ENCODE measurements around the gene EYA3. TPM values are rescaled to one million over a fixed set of nuclear protein-coding genes. Genes with fewer than 3 reads are reported as not detected.

The EYA3 gene, protein sequence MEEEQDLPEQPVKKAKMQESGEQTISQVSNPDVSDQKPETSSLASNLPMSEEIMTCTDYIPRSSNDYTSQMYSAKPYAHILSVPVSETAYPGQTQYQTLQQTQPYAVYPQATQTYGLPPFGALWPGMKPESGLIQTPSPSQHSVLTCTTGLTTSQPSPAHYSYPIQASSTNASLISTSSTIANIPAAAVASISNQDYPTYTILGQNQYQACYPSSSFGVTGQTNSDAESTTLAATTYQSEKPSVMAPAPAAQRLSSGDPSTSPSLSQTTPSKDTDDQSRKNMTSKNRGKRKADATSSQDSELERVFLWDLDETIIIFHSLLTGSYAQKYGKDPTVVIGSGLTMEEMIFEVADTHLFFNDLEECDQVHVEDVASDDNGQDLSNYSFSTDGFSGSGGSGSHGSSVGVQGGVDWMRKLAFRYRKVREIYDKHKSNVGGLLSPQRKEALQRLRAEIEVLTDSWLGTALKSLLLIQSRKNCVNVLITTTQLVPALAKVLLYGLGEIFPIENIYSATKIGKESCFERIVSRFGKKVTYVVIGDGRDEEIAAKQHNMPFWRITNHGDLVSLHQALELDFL
- 10 to 100 TPM; 30.1 to 37.1 TPM for total RNA-seq

- Mint-ChIP-seq H3K27me3 (no peaks in the 10 kb centered on the region), H3K36me3 (ENCODE audit: low read depth) (peaks cover 1% of the 10 kb centered on the region), H3K9me3 (ENCODE audit: low read depth) (no peaks in the 10 kb centered on the region), H3K4me1 (peaks cover 27% of the 10 kb centered on the region), H3K27ac (peak within 1 kb of the TSS; percentile 98), H3K4me3 (peak within 1 kb of the TSS; percentile 98)
- ChIA-PET POLR2A (interaction anchor here (0.5 to 1.9 kb wide), 8 partner anchors 29 to 1094 kb away, joined by 3 to 7 read pairs (median 5); partner anchors contain the start of genes MED18 and RCC1), CTCF (interaction anchor here (0.7 to 5.3 kb wide), 14 partner anchors 11 to 175 kb away, joined by 3 to 53 read pairs (median 5); no protein-coding TSS in a partner anchor)
- DNase-seq (peak; percentile 99), ATAC-seq (peak; percentile 93)
- intact Hi-C loops (cut with DNase I, micrococcal nuclease): loop anchor here in 1 of 2 experiments (1.0 to 10.0 kb wide), 13 partner anchors 26 to 556 kb away; partner anchors contain the start of genes DNAJC8, RNU11, SESN2 and STX12
Measured at GRCh38 chr1:28088168-28088961, at the start of gene EYA3. Gene EYA3 (minus strand): TSS chr1:28088610. CDS start chr1:28058026, 30,584 bp downstream.

DNA sequence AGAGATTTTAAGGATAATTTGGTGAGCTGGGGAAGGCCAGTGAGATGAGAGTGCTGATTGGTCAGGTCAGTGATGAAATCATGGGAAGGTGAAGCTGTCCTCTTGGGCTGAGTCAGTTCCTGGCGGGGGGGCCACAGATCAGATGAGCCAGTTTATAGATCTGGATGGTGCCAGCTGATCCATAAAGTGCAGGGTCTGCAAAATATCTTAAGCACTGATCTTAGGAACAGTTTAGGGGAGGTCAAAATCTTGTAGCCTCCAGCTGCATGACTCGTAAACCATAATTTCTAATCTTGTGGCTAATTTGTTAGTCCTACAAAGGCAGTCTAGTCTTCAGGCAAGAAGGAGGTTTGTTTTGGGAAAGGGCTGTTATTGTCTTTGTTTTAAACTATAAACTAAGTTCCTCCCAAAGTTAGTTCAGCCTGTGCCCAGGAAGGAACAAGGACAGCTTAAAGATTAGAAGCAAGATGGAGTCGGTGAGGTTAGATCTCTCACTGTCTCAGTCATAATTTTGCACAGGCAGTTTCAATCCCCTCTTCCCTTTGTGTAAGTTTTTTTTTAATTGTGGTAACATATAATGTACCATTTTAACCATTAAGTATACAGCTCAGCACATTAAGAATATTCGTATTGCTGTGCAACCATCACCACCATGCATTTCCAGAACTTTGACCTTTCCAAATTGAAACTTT lies 48.7 kb upstream of the EYA3 start:
- Mint-ChIP-seq H3K27me3 (peaks cover 30% of the 10 kb centered on the region), H3K9me3 (ENCODE audit: low read depth) (no peaks in the 10 kb centered on the region), H3K36me3 (ENCODE audit: low read depth) (no peaks in the 10 kb centered on the region), H3K27ac (no peak overlapping the region), H3K4me3 (no peak overlapping the region), H3K4me1 (no peaks in the 10 kb centered on the region)
- no peak for ATAC-seq
- intact Hi-C loops (cut with DNase I, micrococcal nuclease): no loop called here
- CTCF ChIA-PET: no interaction called here
- POLR2A ChIA-PET: no interaction called here
- no peak for DNase-seq

DNA sequence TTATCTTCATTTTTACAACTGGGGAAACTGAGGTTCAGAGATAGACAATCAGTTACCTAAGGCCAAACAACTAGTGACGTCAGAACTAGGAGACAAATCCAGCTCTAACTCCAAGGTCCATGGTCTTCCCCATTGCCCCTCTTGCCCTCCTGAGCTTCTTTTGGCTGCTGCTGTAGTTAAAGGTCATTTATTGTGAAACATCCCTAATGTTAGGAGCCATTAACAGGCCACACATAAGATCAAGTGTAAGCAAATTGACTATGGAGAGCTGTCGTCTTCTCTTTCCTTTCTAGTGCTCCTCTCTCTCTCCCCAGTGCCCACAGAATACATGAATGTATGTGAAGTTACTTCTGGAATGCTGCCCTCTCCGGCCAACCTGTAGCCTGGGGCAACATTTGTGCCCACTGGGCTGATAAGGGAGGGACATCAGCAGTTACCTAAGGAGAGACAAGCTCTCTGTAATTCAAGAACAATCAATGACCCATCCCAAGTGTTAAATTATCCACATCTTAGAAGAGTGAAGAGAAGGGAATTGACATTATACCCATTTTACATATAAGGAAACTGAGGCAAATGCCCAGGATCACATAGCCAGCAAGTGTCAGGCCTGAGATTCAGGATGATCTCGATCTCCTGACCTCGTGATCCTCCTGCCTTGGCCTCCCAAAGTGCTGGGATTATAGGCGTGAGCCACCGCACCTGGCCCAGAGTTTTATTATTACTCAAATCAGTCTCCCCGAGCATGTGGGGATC lies 47.9 kb upstream of the EYA3 start:
- Mint-ChIP-seq H3K4me3 (no peak overlapping the region), H3K27ac (no peak overlapping the region), H3K27me3 (peaks cover 26% of the 10 kb centered on the region), H3K36me3 (ENCODE audit: low read depth) (no peaks in the 10 kb centered on the region), H3K9me3 (ENCODE audit: low read depth) (no peaks in the 10 kb centered on the region), H3K4me1 (no peaks in the 10 kb centered on the region)
- ATAC-seq (no peak), DNase-seq (no peak)
- ChIA-PET POLR2A (no interaction called here), CTCF (interaction anchor here (0.6 to 1.4 kb wide), 2 partner anchors 24 to 198 kb away, joined by 3 to 5 read pairs; no protein-coding TSS in a partner anchor)
- intact Hi-C loops (cut with DNase I, micrococcal nuclease): no loop called here

- Mint-ChIP-seq H3K27me3 (peaks cover 25% of the 10 kb centered on the region), H3K4me3 (no peak overlapping the region), H3K36me3 (ENCODE audit: low read depth) (no peaks in the 10 kb centered on the region), H3K9me3 (ENCODE audit: low read depth) (no peaks in the 10 kb centered on the region), H3K27ac (no peak overlapping the region), H3K4me1 (no peaks in the 10 kb centered on the region)
- DNase-seq (no peak), ATAC-seq (no peak)
- ChIA-PET POLR2A (no interaction called here), CTCF (interaction anchor here (0.5 to 1.4 kb wide), 2 partner anchors 23 to 45 kb away, joined by 3 to 5 read pairs; no protein-coding TSS in a partner anchor)
- intact Hi-C loops (cut with DNase I, micrococcal nuclease): no loop called here
Measured at GRCh38 chr1:28135371-28136168, 47.2 kb upstream of the EYA3 start.

GRCh38 chr1:28134651-28135207 lies 46.3 kb upstream of the EYA3 start:
- Mint-ChIP-seq H3K4me1 (no peaks in the 10 kb centered on the region), H3K9me3 (ENCODE audit: low read depth) (no peaks in the 10 kb centered on the region), H3K4me3 (no peak overlapping the region), H3K36me3 (ENCODE audit: low read depth) (no peaks in the 10 kb centered on the region), H3K27me3 (peaks cover 24% of the 10 kb centered on the region), H3K27ac (no peak overlapping the region)
- POLR2A ChIA-PET: no interaction called here
- ATAC-seq (no peak), DNase-seq (no peak)
- CTCF ChIA-PET: interaction anchor here (0.5 kb wide), 1 partner anchor 44 kb away, joined by 3 read pairs; no protein-coding TSS in a partner anchor
- intact Hi-C loops (cut with DNase I, micrococcal nuclease): loop anchor here in 1 of 2 experiments (5.0 kb wide), 1 partner anchor 38 kb away; no protein-coding TSS in a partner anchor

- Mint-ChIP-seq H3K27ac (no peak overlapping the region), H3K36me3 (ENCODE audit: low read depth) (no peaks in the 10 kb centered on the region), H3K4me3 (no peak overlapping the region), H3K27me3 (peaks cover 19% of the 10 kb centered on the region), H3K9me3 (ENCODE audit: low read depth) (no peaks in the 10 kb centered on the region), H3K4me1 (no peaks in the 10 kb centered on the region)
- ATAC-seq (no peak), DNase-seq (no peak)
- intact Hi-C loops (cut with DNase I, micrococcal nuclease): loop anchor here in 1 of 2 experiments (5.0 kb wide), 1 partner anchor 40 kb away; no protein-coding TSS in a partner anchor
- CTCF ChIA-PET: no interaction called here
- POLR2A ChIA-PET: no interaction called here
Measured at GRCh38 chr1:28132171-28133167, 44.1 kb upstream of the EYA3 start.

- Mint-ChIP-seq H3K4me3 (no peak overlapping the region), H3K4me1 (no peaks in the 10 kb centered on the region), H3K36me3 (ENCODE audit: low read depth) (no peaks in the 10 kb centered on the region), H3K27ac (no peak overlapping the region), H3K27me3 (peaks cover 15% of the 10 kb centered on the region), H3K9me3 (ENCODE audit: low read depth) (no peaks in the 10 kb centered on the region)
- intact Hi-C loops (cut with DNase I, micrococcal nuclease): loop anchor here in 1 of 2 experiments (5.0 kb wide), 1 partner anchor 41 kb away; no protein-coding TSS in a partner anchor
- no peak for ATAC-seq
- CTCF ChIA-PET: no interaction called here
- no peak for DNase-seq
- POLR2A ChIA-PET: no interaction called here
Measured at GRCh38 chr1:28130901-28131300, 42.5 kb upstream of the EYA3 start.

DNA sequence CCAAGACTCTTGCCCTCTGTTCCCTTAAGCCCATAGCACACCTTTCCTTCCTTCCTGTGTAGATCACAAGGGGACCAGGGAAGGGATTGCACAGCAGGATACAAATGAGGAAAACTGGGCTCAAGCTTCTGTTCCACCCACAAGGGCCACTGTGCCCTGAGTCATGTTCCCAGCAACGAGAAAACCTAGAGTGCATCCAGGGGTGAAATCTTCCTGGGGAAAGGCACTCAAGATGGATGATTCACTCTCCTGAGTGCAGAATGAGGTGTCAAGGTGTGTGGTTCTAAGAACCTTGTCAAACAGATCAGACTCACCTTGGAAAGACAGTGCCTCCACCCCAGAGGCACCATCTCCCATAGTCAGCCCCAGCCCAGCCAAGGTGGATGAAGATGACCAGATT lies 40.7 kb upstream of the EYA3 start:
- ChIA-PET CTCF (no interaction called here), POLR2A (interaction anchor here (0.6 kb wide), 1 partner anchor 127 kb away, joined by 3 read pairs; no protein-coding TSS in a partner anchor)
- H3K36me3 Mint-ChIP-seq (ENCODE audit: low read depth): no peaks in the 10 kb centered on the region
- DNase-seq (no peak), ATAC-seq (no peak)
- intact Hi-C loops (cut with DNase I, micrococcal nuclease): loop anchor here in 1 of 2 experiments (10.0 kb wide), 1 partner anchor 176 kb away; no protein-coding TSS in a partner anchor
- peaks cover 13% of the 10 kb centered on the region for H3K27me3 Mint-ChIP-seq
- no peaks in the 10 kb centered on the region for H3K9me3 Mint-ChIP-seq (ENCODE audit: low read depth)
- no peak overlapping the region for H3K4me3 Mint-ChIP-seq
- no peak overlapping the region for H3K27ac Mint-ChIP-seq
- H3K4me1 Mint-ChIP-seq: no peaks in the 10 kb centered on the region

All from activated CD4-positive, alpha-beta T cell treated with anti-CD3 and anti-CD28 coated beads for 36 hours (primary cell).